ENCODE results near the gene ARHGAP27. TPM values are rescaled to one million over a fixed set of nuclear protein-coding genes. Genes with fewer than 3 reads are reported as not detected.
"Not testable (repeated sequence)": the region's sequence is repeated elsewhere in the genome, so short reads cannot be mapped to it uniquely, and the experiment has no call there.

ARHGAP27 gene
- total and polyA plus RNA-seq, 9 of the 15 experiments (the other 6 are each of a cell fraction or from before 2014, with no cell fraction given), result 0.04 to 4.6 (median 2.1) TPM

DNA sequence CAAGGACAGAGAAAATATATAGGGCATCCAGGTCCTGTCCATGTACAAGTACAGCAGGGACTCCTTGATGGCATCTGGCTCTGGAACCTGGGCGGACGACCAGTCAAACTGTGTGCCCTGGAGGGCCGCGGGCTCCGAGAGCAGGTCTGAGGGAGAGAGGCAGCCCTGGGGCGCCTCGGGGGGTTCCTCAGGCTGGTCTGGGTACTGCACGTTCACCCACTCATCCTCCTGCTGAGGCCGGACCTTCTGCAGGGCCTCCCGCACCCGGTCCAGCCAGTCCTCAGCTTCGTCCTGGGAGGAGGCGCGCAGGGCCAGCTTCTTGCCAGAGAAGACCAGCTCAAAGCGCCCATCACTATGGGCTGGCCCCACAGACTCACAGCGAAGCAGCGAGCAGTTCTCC lies 21.1 kb upstream of the ARHGAP27 start:
- H3K4me1 ChIP-seq (replicated peaks in 1 of 2; ENCODE audit: control insufficient read depth in 2 of 2, insufficient read depth in 2 of 2, low read length in 2 of 2); H3K4me3 ChIP-seq; H3K4me2 ChIP-seq (ENCODE audit: insufficient read depth, low read length); intact Hi-C loops (cut with micrococcal nuclease); H3K27ac ChIP-seq (ENCODE audit: extremely low read depth, low read depth, low read length); H3K79me2 ChIP-seq (ENCODE audit: control insufficient read depth, insufficient read depth, low read length); H3K9me1 ChIP-seq (ENCODE audit: control insufficient read depth, insufficient read depth, low read length); H2AFZ ChIP-seq (ENCODE audit: low read depth, low read length); H3K9me3 ChIP-seq (replicated peaks; ENCODE audit: control insufficient read depth, insufficient read depth, low read depth, low read length); H4K20me1 ChIP-seq (replicated peaks; ENCODE audit: control insufficient read depth, insufficient read depth, low read length); in situ Hi-C loops (cut with MboI); FAIRE-seq; POLR2A ChIA-PET; H3K27me3 ChIP-seq (ENCODE audit: control insufficient read depth in 2 of 2, insufficient read depth in 2 of 2, low read length in 2 of 2); DNase-seq (ENCODE audit: extremely low read depth in 1 of 4, low spot score in 3 of 4); CTCF ChIA-PET (ENCODE audit: low intra/inter-chr PET ratio); H3K36me3 ChIP-seq (ENCODE audit: control insufficient read depth, insufficient read depth, low read length); BruUV-seq (replicated peaks); H3K9ac ChIP-seq (ENCODE audit: insufficient read depth in 1 of 2, low read depth in 2 of 2, low read length in 2 of 2): not testable (repeated sequence)
- 81% methylated on average over 7 of the region's 17 CpGs for WGBS (ENCODE audit: insufficient coverage, low coverage, missing lambda C conversion rate)
- TF ChIP-seq POLR2G (IDR thresholded peaks at IDR 0.05; ENCODE audit: low read depth, low read length), result peak; percentile 34
- peak; percentile 87 for ATAC-seq

- H3K4me1 ChIP-seq (replicated peaks in 1 of 2; ENCODE audit: control insufficient read depth in 2 of 2, insufficient read depth in 2 of 2, low read length in 2 of 2); H3K4me2 ChIP-seq (ENCODE audit: insufficient read depth, low read length); FAIRE-seq; H3K4me3 ChIP-seq; H3K79me2 ChIP-seq (ENCODE audit: control insufficient read depth, insufficient read depth, low read length); DNase-seq (ENCODE audit: extremely low read depth in 1 of 4, low spot score in 3 of 4); H3K9me1 ChIP-seq (ENCODE audit: control insufficient read depth, insufficient read depth, low read length); H2AFZ ChIP-seq (ENCODE audit: low read depth, low read length); in situ Hi-C loops (cut with MboI); POLR2A ChIA-PET; H3K27me3 ChIP-seq (ENCODE audit: control insufficient read depth in 2 of 2, insufficient read depth in 2 of 2, low read length in 2 of 2); H3K27ac ChIP-seq (ENCODE audit: extremely low read depth, low read depth, low read length); H3K9ac ChIP-seq (ENCODE audit: insufficient read depth in 1 of 2, low read depth in 2 of 2, low read length in 2 of 2); intact Hi-C loops (cut with micrococcal nuclease); CTCF ChIA-PET (ENCODE audit: low intra/inter-chr PET ratio); BruUV-seq (replicated peaks); ATAC-seq; H4K20me1 ChIP-seq (replicated peaks; ENCODE audit: control insufficient read depth, insufficient read depth, low read length); H3K9me3 ChIP-seq (replicated peaks; ENCODE audit: control insufficient read depth, insufficient read depth, low read depth, low read length); H3K36me3 ChIP-seq (ENCODE audit: control insufficient read depth, insufficient read depth, low read length): not testable (repeated sequence)
- 100% methylated on average over 1 of the region's 7 CpGs for WGBS (ENCODE audit: insufficient coverage, low coverage, missing lambda C conversion rate)
These were observed 20.5 kb upstream of the ARHGAP27 start for GRCh38 chr17:45453225-45453534.

GRCh38 chr17:45452329-45453224 lies 19.9 kb upstream of the ARHGAP27 start:
- H3K27me3 ChIP-seq (ENCODE audit: control insufficient read depth in 2 of 2, insufficient read depth in 2 of 2, low read length in 2 of 2); FAIRE-seq; CTCF ChIA-PET (ENCODE audit: low intra/inter-chr PET ratio); intact Hi-C loops (cut with micrococcal nuclease); H2AFZ ChIP-seq (ENCODE audit: low read depth, low read length); ATAC-seq; H4K20me1 ChIP-seq (replicated peaks; ENCODE audit: control insufficient read depth, insufficient read depth, low read length); POLR2A ChIA-PET; H3K4me1 ChIP-seq (replicated peaks in 1 of 2; ENCODE audit: control insufficient read depth in 2 of 2, insufficient read depth in 2 of 2, low read length in 2 of 2); in situ Hi-C loops (cut with MboI); H3K9ac ChIP-seq (ENCODE audit: insufficient read depth in 1 of 2, low read depth in 2 of 2, low read length in 2 of 2); H3K27ac ChIP-seq (ENCODE audit: extremely low read depth, low read depth, low read length); H3K79me2 ChIP-seq (ENCODE audit: control insufficient read depth, insufficient read depth, low read length); H3K9me1 ChIP-seq (ENCODE audit: control insufficient read depth, insufficient read depth, low read length); H3K4me3 ChIP-seq; DNase-seq (ENCODE audit: extremely low read depth in 1 of 4, low spot score in 3 of 4); H3K9me3 ChIP-seq (replicated peaks; ENCODE audit: control insufficient read depth, insufficient read depth, low read depth, low read length); H3K4me2 ChIP-seq (ENCODE audit: insufficient read depth, low read length); H3K36me3 ChIP-seq (ENCODE audit: control insufficient read depth, insufficient read depth, low read length); BruUV-seq (replicated peaks): not testable (repeated sequence)
- WGBS (ENCODE audit: insufficient coverage, low coverage, missing lambda C conversion rate), result 46% methylated on average over 7 of the region's 9 CpGs

GRCh38 chr17:45451660-45452059 lies 19.0 kb upstream of the ARHGAP27 start:
- H3K27ac ChIP-seq (ENCODE audit: extremely low read depth, low read depth, low read length); H3K9me3 ChIP-seq (replicated peaks; ENCODE audit: control insufficient read depth, insufficient read depth, low read depth, low read length); H3K4me2 ChIP-seq (ENCODE audit: insufficient read depth, low read length); CTCF ChIA-PET (ENCODE audit: low intra/inter-chr PET ratio); in situ Hi-C loops (cut with MboI); H3K9ac ChIP-seq (ENCODE audit: insufficient read depth in 1 of 2, low read depth in 2 of 2, low read length in 2 of 2); H3K27me3 ChIP-seq (ENCODE audit: control insufficient read depth in 2 of 2, insufficient read depth in 2 of 2, low read length in 2 of 2); BruUV-seq (replicated peaks); H3K79me2 ChIP-seq (ENCODE audit: control insufficient read depth, insufficient read depth, low read length); DNase-seq (ENCODE audit: extremely low read depth in 1 of 4, low spot score in 3 of 4); H2AFZ ChIP-seq (ENCODE audit: low read depth, low read length); H3K9me1 ChIP-seq (ENCODE audit: control insufficient read depth, insufficient read depth, low read length); H3K4me1 ChIP-seq (replicated peaks in 1 of 2; ENCODE audit: control insufficient read depth in 2 of 2, insufficient read depth in 2 of 2, low read length in 2 of 2); ATAC-seq; H3K4me3 ChIP-seq; H3K36me3 ChIP-seq (ENCODE audit: control insufficient read depth, insufficient read depth, low read length); H4K20me1 ChIP-seq (replicated peaks; ENCODE audit: control insufficient read depth, insufficient read depth, low read length); POLR2A ChIA-PET; intact Hi-C loops (cut with micrococcal nuclease); FAIRE-seq: not testable (repeated sequence)
- WGBS (ENCODE audit: insufficient coverage, low coverage, missing lambda C conversion rate), result 84% methylated on average over 4 of the region's 10 CpGs
